Left ventricle myocardium inferior (tissue), 1 donor: ENCODE results near the gene MAGI1. TPM values are rescaled to one million over a fixed set of nuclear protein-coding genes. Genes with fewer than 3 reads are reported as not detected.

ENCODE experiments used
- DNase-seq: peaks from one replicate; pipeline ENCODE4 v3.0.0-alpha.2; 2020
- H3K27ac ChIP-seq: fragments of 200-600 bp; replicated peaks from 2 replicates; pipeline ENCODE4 v1.8.0; 2021
- H3K27me3 ChIP-seq: fragments of 200-600 bp; 2 replicates; pipeline ENCODE4 v1.8.0; 2021; ENCODE audit warnings: low read depth
- H3K36me3 ChIP-seq: fragments of 200-600 bp; 2 replicates; pipeline ENCODE4 v1.8.0; 2021
- H3K4me1 ChIP-seq: fragments of 200-600 bp; 2 replicates; pipeline ENCODE4 v1.8.0; 2021
- H3K4me3 ChIP-seq: fragments of 200-600 bp; 2 replicates; pipeline ENCODE4 v1.8.0; 2021; ENCODE audit warnings: mild to moderate bottlenecking, moderate library complexity
- H3K9me3 ChIP-seq: fragments of 200-600 bp; replicated peaks from 2 replicates; pipeline ENCODE4 v1.8.0; 2021
- intact Hi-C: fragments of 100-400 bp; cut with micrococcal nuclease; formaldehyde crosslinking; loops from one replicate; pipeline ENCODE4 v1.11.0; 2022
- total RNA-seq: library from RNA; stranded (reverse); fragmentation: NEBNext Ultra II Directional; extraction: Animal tissue kit (Norgen Biotek cat#: 25700); gene quantifications from one replicate; pipeline ENCODE4 v1.2.1, GENCODE V29; 2021
- TF ChIP-seq, protein P1 (sequence below): fragments of 200-600 bp; IDR thresholded peaks from 2 replicates; pipeline ENCODE4 v1.8.0; 2021; ENCODE audit warnings: antibody characterized with exemption, mild to moderate bottlenecking, borderline replicate concordance
- donor health status: DM: no; HTN: yes; CAD: no; lungs with severe emphysema.

MAGI1 gene
- total RNA-seq, 1 donor from 2014 or later: 36.6 TPM

DNA sequence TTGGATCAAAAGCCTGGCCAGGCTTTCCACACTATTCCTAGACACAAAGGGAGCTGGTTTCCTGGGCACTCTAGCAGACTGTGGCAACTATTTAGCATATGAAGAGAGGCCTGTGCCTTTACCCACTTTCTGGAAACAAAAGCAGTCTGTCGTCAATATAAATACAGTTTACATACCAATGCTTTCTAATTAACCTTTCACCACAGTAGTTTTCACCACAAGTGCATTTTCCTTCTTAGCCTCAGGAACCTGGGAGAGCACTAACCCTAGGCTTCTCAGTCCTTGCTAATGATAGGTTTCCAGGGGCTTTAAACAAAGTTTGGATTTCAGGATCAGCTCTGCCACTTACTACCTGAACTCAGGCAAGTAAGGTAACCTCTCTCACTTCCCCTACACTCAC is 499.1 kb downstream of the MAGI1 start:
- intact Hi-C loops: no loop called here
- no peak for DNase-seq
- H3K9me3 ChIP-seq: peaks cover 7% of the 10 kb centered on the region
- no peaks in the 10 kb centered on the region for H3K36me3 ChIP-seq
- TF ChIP-seq, protein P1, sequence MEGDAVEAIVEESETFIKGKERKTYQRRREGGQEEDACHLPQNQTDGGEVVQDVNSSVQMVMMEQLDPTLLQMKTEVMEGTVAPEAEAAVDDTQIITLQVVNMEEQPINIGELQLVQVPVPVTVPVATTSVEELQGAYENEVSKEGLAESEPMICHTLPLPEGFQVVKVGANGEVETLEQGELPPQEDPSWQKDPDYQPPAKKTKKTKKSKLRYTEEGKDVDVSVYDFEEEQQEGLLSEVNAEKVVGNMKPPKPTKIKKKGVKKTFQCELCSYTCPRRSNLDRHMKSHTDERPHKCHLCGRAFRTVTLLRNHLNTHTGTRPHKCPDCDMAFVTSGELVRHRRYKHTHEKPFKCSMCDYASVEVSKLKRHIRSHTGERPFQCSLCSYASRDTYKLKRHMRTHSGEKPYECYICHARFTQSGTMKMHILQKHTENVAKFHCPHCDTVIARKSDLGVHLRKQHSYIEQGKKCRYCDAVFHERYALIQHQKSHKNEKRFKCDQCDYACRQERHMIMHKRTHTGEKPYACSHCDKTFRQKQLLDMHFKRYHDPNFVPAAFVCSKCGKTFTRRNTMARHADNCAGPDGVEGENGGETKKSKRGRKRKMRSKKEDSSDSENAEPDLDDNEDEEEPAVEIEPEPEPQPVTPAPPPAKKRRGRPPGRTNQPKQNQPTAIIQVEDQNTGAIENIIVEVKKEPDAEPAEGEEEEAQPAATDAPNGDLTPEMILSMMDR: no peak
- H3K4me1 ChIP-seq: peaks cover 44% of the 10 kb centered on the region
- H3K27ac ChIP-seq: no peak overlapping the region
- H3K4me3 ChIP-seq: no peak overlapping the region
- no peaks in the 10 kb centered on the region for H3K27me3 ChIP-seq

DNA sequence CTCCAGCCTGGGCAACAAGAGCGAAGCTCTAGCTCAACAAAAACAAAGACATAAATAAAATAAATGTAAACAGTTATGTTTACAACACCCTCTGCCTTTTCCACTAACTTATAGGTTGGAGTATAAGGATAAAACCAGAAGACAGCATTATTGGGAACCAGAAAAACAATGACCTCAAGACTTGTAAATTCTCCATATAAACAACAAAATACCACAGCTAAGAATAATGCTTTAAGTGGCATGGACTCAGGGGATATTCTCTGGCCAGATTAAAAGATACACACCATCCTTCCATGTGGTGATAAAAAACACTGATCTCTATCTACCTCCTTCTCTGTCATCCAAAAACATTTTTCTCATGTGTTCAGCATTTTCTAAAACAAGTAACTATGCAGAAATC is 500.6 kb downstream of the MAGI1 start:
- peaks cover 53% of the 10 kb centered on the region for H3K4me1 ChIP-seq
- H3K36me3 ChIP-seq: no peaks in the 10 kb centered on the region
- no peak overlapping the region for H3K27ac ChIP-seq
- H3K4me3 ChIP-seq: no peak overlapping the region
- no peaks in the 10 kb centered on the region for H3K27me3 ChIP-seq
- peaks cover 7% of the 10 kb centered on the region for H3K9me3 ChIP-seq
- TF ChIP-seq, protein P1: no peak
- DNase-seq: no peak
- intact Hi-C loops: no loop called here

DNA sequence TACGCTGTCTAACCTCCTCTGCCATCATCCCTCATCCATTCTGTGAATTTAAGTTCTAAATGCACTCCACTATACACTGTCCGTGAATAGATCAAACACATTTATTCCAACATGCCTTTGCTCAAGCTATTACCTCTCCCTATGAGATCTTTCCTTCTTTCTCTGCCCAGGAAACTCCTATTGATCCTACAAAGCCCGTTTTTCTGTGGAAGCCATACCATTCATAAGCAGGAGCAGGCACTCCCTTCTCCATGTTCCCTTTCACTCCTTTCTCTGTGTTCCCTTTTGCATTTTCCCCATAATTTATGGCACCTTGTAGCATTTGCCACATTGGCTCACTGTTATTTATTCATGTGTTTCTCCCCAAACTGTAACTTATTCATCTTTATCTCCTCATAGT is 501.6 kb downstream of the MAGI1 start:
- DNase-seq: no peak
- H3K27me3 ChIP-seq: no peaks in the 10 kb centered on the region
- TF ChIP-seq, protein P1: no peak
- H3K9me3 ChIP-seq: peaks cover 2% of the 10 kb centered on the region
- intact Hi-C loops: no loop called here
- no peak overlapping the region for H3K27ac ChIP-seq
- peaks cover 63% of the 10 kb centered on the region for H3K4me1 ChIP-seq
- no peak overlapping the region for H3K4me3 ChIP-seq
- no peaks in the 10 kb centered on the region for H3K36me3 ChIP-seq

DNA sequence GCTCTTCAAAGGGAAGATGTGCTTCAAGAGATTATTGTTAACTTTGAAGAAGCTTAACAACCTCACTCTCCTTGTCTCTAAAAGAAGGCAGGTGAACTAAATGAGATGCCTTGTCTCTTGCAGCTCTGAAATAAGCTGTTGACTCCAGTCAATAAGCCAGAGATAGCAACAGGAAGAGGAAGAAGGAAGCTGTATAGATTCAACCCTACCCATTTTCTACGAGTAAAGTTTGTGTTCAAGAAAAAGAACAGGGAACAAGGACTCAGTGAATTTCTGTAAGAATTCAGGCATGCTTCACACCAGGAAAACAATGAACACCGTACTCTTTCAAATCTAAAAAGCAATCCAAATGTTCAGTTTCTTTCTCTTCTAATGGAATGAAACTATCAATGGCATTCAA is 503.5 kb downstream of the MAGI1 start:
- H3K4me1 ChIP-seq: peaks cover 69% of the 10 kb centered on the region
- H3K27ac ChIP-seq: peak overlapping the region; percentile 25
- no peaks in the 10 kb centered on the region for H3K9me3 ChIP-seq
- H3K4me3 ChIP-seq: no peak overlapping the region
- no peaks in the 10 kb centered on the region for H3K36me3 ChIP-seq
- TF ChIP-seq, protein P1: no peak
- DNase-seq: no peak
- no peaks in the 10 kb centered on the region for H3K27me3 ChIP-seq
- intact Hi-C loops: no loop called here

DNA sequence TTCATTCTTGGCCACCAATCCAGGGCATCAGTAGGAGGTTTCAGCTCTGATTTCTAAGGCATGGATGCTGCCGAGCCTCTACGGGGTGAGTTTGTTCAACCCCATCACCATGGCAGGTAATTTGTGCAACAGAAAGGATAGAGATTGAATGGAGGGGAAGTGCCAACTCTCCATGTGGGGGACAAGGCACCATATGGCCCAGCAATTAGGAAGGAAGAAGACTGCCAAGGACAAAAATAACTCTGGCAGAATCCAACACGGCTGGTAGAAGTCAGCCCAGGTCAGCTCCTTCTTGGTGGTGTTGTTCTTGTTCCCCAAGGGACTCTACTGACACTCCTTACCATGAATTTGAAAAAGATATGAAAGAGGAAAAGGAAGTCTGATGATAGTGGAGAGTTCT is 503.9 kb downstream of the MAGI1 start:
- Histone ChIP-seq H3K36me3 (no peaks in the 10 kb centered on the region), H3K27ac (peak overlapping the region; percentile 25), H3K27me3 (no peaks in the 10 kb centered on the region), H3K4me3 (no peak overlapping the region), H3K9me3 (no peaks in the 10 kb centered on the region), H3K4me1 (peaks cover 64% of the 10 kb centered on the region)
- no peak for DNase-seq
- TF ChIP-seq, protein P1: no peak
- intact Hi-C loops: no loop called here

DNA sequence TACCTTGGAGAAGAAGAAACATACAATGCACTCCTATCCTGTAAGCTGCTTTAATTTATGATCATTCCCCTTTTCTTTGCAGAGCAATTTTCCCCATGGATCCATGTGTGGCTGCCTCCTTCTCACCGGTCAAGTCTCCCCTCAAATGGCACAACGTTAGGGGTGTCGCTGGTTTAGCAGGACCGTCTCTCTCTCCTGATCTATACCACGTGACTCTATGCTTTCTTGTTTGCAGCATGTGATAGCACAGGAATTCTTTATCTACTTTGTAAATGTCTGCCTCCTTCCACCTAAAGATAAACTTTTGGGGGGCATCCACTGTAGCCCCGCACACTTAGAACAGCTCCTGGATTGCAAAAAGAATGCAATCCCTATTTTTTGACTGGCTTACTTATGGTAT is 506.0 kb downstream of the MAGI1 start:
- Histone ChIP-seq H3K27ac (no peak overlapping the region), H3K4me1 (peaks cover 54% of the 10 kb centered on the region), H3K9me3 (no peaks in the 10 kb centered on the region), H3K27me3 (no peaks in the 10 kb centered on the region), H3K4me3 (no peak overlapping the region), H3K36me3 (no peaks in the 10 kb centered on the region)
- TF ChIP-seq, protein P1: no peak
- intact Hi-C loops: no loop called here
- no peak for DNase-seq
